HEK293 (cell line): Measurements from ENCODE around the gene SPATA31E1.

ENCODE experiments used
- CTCF ChIA-PET: fragments of 350-600 bp; formaldehyde crosslinking; extraction: SDS; loops from one replicate; lab custom pipeline; 2021; ENCODE audit warnings: antibody characterized with exemption; lab: Yijun Ruan, JAX
- POLR2A ChIA-PET: fragments of 300-600 bp; formaldehyde crosslinking; extraction: SDS; loops from one replicate; lab custom pipeline; 2020; ENCODE audit warnings: antibody characterized with exemption, inconsistent platforms; lab: Yijun Ruan, JAX
- H3K27ac ChIP-seq: fragments of 200-500 bp; sonication (Bioruptor generic); 2 replicates; pipeline ENCODE4 v1.5.1; 2014; ENCODE audit warnings: low read depth, low read length, control low read depth, inconsistent platforms; ENCODE audit errors: extremely low read depth
- H3K36me3 ChIP-seq, 2 experiments: fragments of 200-500 bp in 1 of 2; sonication (Bioruptor generic) in 1 of 2; 1 replicate in 1 of 2; 2 replicates in 1 of 2; pipeline ENCODE4 v1.5.1; 2014 to 2017; ENCODE audit warnings: inconsistent platforms in 2 of 2, low read length in 2 of 2; ENCODE audit not compliant: control insufficient read depth in 2 of 2, insufficient read depth in 1 of 2
- H3K4me1 ChIP-seq: fragments of 200-500 bp; sonication (Bioruptor generic); 2 replicates; pipeline ENCODE4 v1.5.1; 2014; ENCODE audit warnings: mild to moderate bottlenecking, low read length, inconsistent platforms; ENCODE audit not compliant: control insufficient read depth, insufficient read depth
- H3K4me3 ChIP-seq: 2 replicates; pipeline ENCODE4 v1.5.1; 2011; ENCODE audit warnings: low read depth, mild to moderate bottlenecking, control low read depth, low read length, moderate library complexity
- H3K9me3 ChIP-seq: fragments of 200-500 bp; sonication (Bioruptor generic); 2 replicates; pipeline ENCODE4 v1.5.1; 2014; ENCODE audit warnings: low read depth, low read length, inconsistent platforms; ENCODE audit not compliant: control insufficient read depth, insufficient read depth
- BCL11B ChIP-seq: fragments of 450-650 bp; formaldehyde crosslinking; IDR thresholded peaks from 2 replicates; pipeline ENCODE4 v1.5.1; 2016; ENCODE audit warnings: low read depth, missing biosample characterization, missing genetic modification characterization
- EGR2 ChIP-seq: fragments of 450-650 bp; formaldehyde crosslinking; IDR thresholded peaks from 2 replicates; pipeline ENCODE4 v1.5.1; 2016; ENCODE audit warnings: low read depth, missing biosample characterization, missing genetic modification characterization
- GLIS1 ChIP-seq: fragments of 450-650 bp; formaldehyde crosslinking; IDR thresholded peaks from 2 replicates; pipeline ENCODE4 v1.5.1; 2016; ENCODE audit warnings: missing biosample characterization, missing genetic modification characterization
- HIC1 ChIP-seq: fragments of 450-650 bp; formaldehyde crosslinking; IDR thresholded peaks from 2 replicates; pipeline ENCODE4 v1.5.1; 2016; ENCODE audit warnings: missing biosample characterization, missing genetic modification characterization
- KLF17 ChIP-seq: fragments of 450-650 bp; formaldehyde crosslinking; IDR thresholded peaks from 2 replicates; pipeline ENCODE4 v1.5.1; 2016; ENCODE audit warnings: missing biosample characterization, missing genetic modification characterization
- REPIN1 ChIP-seq: fragments of 450-650 bp; formaldehyde crosslinking; IDR thresholded peaks from 2 replicates; pipeline ENCODE4 v1.5.1; 2017; ENCODE audit warnings: missing biosample characterization, missing genetic modification characterization, low read depth
- SCRT1 ChIP-seq: fragments of 450-650 bp; formaldehyde crosslinking; IDR thresholded peaks from 2 replicates; pipeline ENCODE4 v1.5.1; 2016; ENCODE audit warnings: missing biosample characterization, missing genetic modification characterization, borderline replicate concordance
- SP3 ChIP-seq: fragments of 450-650 bp; formaldehyde crosslinking; IDR thresholded peaks from 2 replicates; pipeline ENCODE4 v1.5.1; 2016; ENCODE audit warnings: missing biosample characterization, missing genetic modification characterization
- TRIM28 ChIP-seq: IDR thresholded peaks from 2 replicates; pipeline ENCODE4 v1.6.1; 2011; ENCODE audit warnings: low read length, control low read depth, borderline replicate concordance
- ZBTB11 ChIP-seq: fragments of 450-650 bp; formaldehyde crosslinking; conservative IDR thresholded peaks from 2 replicates; pipeline ENCODE4 v1.5.1; 2016; ENCODE audit warnings: low read depth, missing biosample characterization, missing genetic modification characterization
- ZFP3 ChIP-seq: fragments of 450-650 bp; formaldehyde crosslinking; IDR thresholded peaks from 2 replicates; pipeline ENCODE4 v1.5.1; 2016; ENCODE audit warnings: low read depth, missing biosample characterization, missing genetic modification characterization
- ZNF112 ChIP-seq: fragments of 450-650 bp; formaldehyde crosslinking; IDR thresholded peaks from 2 replicates; pipeline ENCODE4 v1.5.0; 2017; ENCODE audit warnings: missing biosample characterization, missing genetic modification characterization
- ZNF133 ChIP-seq: fragments of 450-650 bp; formaldehyde crosslinking; IDR thresholded peaks from 2 replicates; pipeline ENCODE4 v1.5.1; 2016; ENCODE audit warnings: missing biosample characterization, missing genetic modification characterization
- ZNF16 ChIP-seq: fragments of 450-650 bp; formaldehyde crosslinking; IDR thresholded peaks from 2 replicates; pipeline ENCODE4 v1.5.1; 2016; ENCODE audit warnings: low read depth, missing biosample characterization, missing genetic modification characterization
- ZNF214 ChIP-seq: fragments of 450-650 bp; formaldehyde crosslinking; IDR thresholded peaks from 2 replicates; pipeline ENCODE4 v1.5.1; 2017; ENCODE audit warnings: missing biosample characterization, mild to moderate bottlenecking, missing genetic modification characterization, borderline replicate concordance
- ZNF223 ChIP-seq: fragments of 450-650 bp; formaldehyde crosslinking; IDR thresholded peaks from 2 replicates; pipeline ENCODE4 v1.5.1; 2016; ENCODE audit warnings: missing biosample characterization, missing genetic modification characterization
- ZNF311 ChIP-seq: fragments of 450-650 bp; formaldehyde crosslinking; IDR thresholded peaks from 2 replicates; pipeline ENCODE4 v1.5.1; 2017; ENCODE audit warnings: missing biosample characterization, missing genetic modification characterization, borderline replicate concordance
- ZNF341 ChIP-seq: fragments of 450-650 bp; formaldehyde crosslinking; IDR thresholded peaks from 2 replicates; pipeline ENCODE4; 2016; ENCODE audit warnings: low read depth, missing biosample characterization, missing genetic modification characterization
- ZNF37A ChIP-seq: fragments of 450-650 bp; IDR thresholded peaks from 2 replicates; pipeline ENCODE4 v1.5.1; 2018; ENCODE audit warnings: missing biosample characterization, missing genetic modification characterization
- ZNF514 ChIP-seq: fragments of 450-650 bp; formaldehyde crosslinking; IDR thresholded peaks from 2 replicates; pipeline ENCODE4 v1.5.1; 2016; ENCODE audit warnings: missing biosample characterization, missing genetic modification characterization
- ZNF549 ChIP-seq: fragments of 450-650 bp; IDR thresholded peaks from 2 replicates; pipeline ENCODE4 v1.5.1; 2018; ENCODE audit warnings: missing biosample characterization, missing genetic modification characterization, mild to moderate bottlenecking, inconsistent platforms, moderate library complexity
- ZNF580 ChIP-seq: fragments of 450-650 bp; formaldehyde crosslinking; IDR thresholded peaks from 2 replicates; pipeline ENCODE4 v1.5.1; 2016; ENCODE audit warnings: missing biosample characterization, missing genetic modification characterization
- ZNF585B ChIP-seq: fragments of 450-650 bp; formaldehyde crosslinking; IDR thresholded peaks from 2 replicates; pipeline ENCODE4 v1.5.1; 2016; ENCODE audit warnings: missing biosample characterization, missing genetic modification characterization
- ZNF600 ChIP-seq: fragments of 450-650 bp; formaldehyde crosslinking; IDR thresholded peaks from 2 replicates; pipeline ENCODE4 v1.5.1; 2016; ENCODE audit warnings: missing biosample characterization, missing genetic modification characterization
- ZNF677 ChIP-seq: fragments of 450-650 bp; IDR thresholded peaks from 2 replicates; pipeline ENCODE4 v1.5.0; 2018; ENCODE audit warnings: missing biosample characterization, mild to moderate bottlenecking, missing genetic modification characterization, moderate library complexity
- ZNF785 ChIP-seq: fragments of 450-650 bp; formaldehyde crosslinking; IDR thresholded peaks from 2 replicates; pipeline ENCODE4 v1.5.1; 2016; ENCODE audit warnings: missing biosample characterization, missing genetic modification characterization

Gene SPATA31E1

GRCh38 chr9:87857948-87858335, 24.7 kb upstream of the SPATA31E1 start:
- Histone ChIP-seq H3K9me3 (no peaks in the 10 kb centered on the region), H3K36me3 (no peaks in the 10 kb centered on the region), H3K4me1 (no peaks in the 10 kb centered on the region), H3K27ac (no peak overlapping the region), H3K4me3 (no peak overlapping the region)
- CTCF ChIA-PET: interaction anchor here (1.1 kb wide), 1 partner anchor 36 kb away, joined by 3 read pairs; no protein-coding TSS in a partner anchor
- POLR2A ChIA-PET: no interaction called here
- no peak for TF ChIP-seq KLF17
- no peak for TF ChIP-seq ZNF600 (tag by site-specific recombination)
- TF ChIP-seq ZNF311: no peak
- TF ChIP-seq ZNF514 (tag by site-specific recombination): no peak
- TF ChIP-seq ZNF580 (tag by site-specific recombination): no peak

GRCh38 chr9:87859137-87859536, 23.5 kb upstream of the SPATA31E1 start:
- TF ChIP-seq SCRT1 (tag by site-specific recombination) (no peak), ZNF677 (no peak)
- POLR2A ChIA-PET: no interaction called here
- Histone ChIP-seq H3K27ac (no peak overlapping the region), H3K36me3 (no peaks in the 10 kb centered on the region), H3K4me3 (no peak overlapping the region), H3K4me1 (no peaks in the 10 kb centered on the region), H3K9me3 (no peaks in the 10 kb centered on the region)
- CTCF ChIA-PET: no interaction called here

- Histone ChIP-seq H3K9me3 (no peaks in the 10 kb centered on the region), H3K27ac (no peak overlapping the region), H3K4me1 (no peaks in the 10 kb centered on the region), H3K4me3 (no peak overlapping the region), H3K36me3 (no peaks in the 10 kb centered on the region)
- ChIA-PET POLR2A (no interaction called here), CTCF (no interaction called here)
- TF ChIP-seq HIC1 (no peak), ZNF16 (no peak), TRIM28 (no peak), ZNF37A (tag by site-specific recombination) (no peak), ZBTB11 (tag by site-specific recombination) (no peak), ZNF549 (tag by site-specific recombination) (no peak), ZNF112 (tag by site-specific recombination) (no peak), ZFP3 (tag by site-specific recombination) (no peak), ZNF223 (tag by site-specific recombination) (no peak), ZNF214 (tag by site-specific recombination) (no peak), SP3 (tag by site-specific recombination) (no peak), ZNF785 (tag by site-specific recombination) (no peak), REPIN1 (no peak), ZNF585B (tag by site-specific recombination) (no peak), GLIS1 (tag by site-specific recombination) (no peak), EGR2 (tag by site-specific recombination) (no peak), BCL11B (tag by site-specific recombination) (no peak), ZNF133 (no peak), ZNF341 (tag by site-specific recombination) (no peak)
These were observed 22.9 kb upstream of the SPATA31E1 start for GRCh38 chr9:87859786-87860185.
